CD14-positive monocyte (primary cell): ENCODE results near the gene CDH4. TPM values are rescaled to one million over a fixed set of nuclear protein-coding genes. Genes with fewer than 3 reads are reported as not detected.

Experiments used
- DNase-seq, 3 donors: peaks; one replicate each; pipeline ENCODE4 v3.0.0-alpha.2; 2011 to 2022
- H2AFZ ChIP-seq: 2 replicates; pipeline ENCODE4 v1.6.0; 2012; ENCODE audit warnings: mild to moderate bottlenecking, low read depth, low read length, inconsistent platforms; ENCODE audit not compliant: insufficient read depth, poor library complexity, severe bottlenecking
- H3K27ac ChIP-seq, 2 donors: 1 replicate in 1 of 2; 2 replicates in 1 of 2; pipeline ENCODE4 v1.5.1; 2012 to 2013; ENCODE audit warnings: low read length in 2 of 2, control low read depth in 1 of 2, inconsistent platforms in 1 of 2, low read depth in 1 of 2, mild to moderate bottlenecking in 1 of 2
- H3K27me3 ChIP-seq, 2 donors: one replicate each; pipeline versions ENCODE4 v1.6.0 to v1.6.1; 2011 to 2013; ENCODE audit warnings: low read length in 2 of 2; ENCODE audit not compliant: control insufficient read depth in 2 of 2, insufficient read depth in 2 of 2
- H3K36me3 ChIP-seq, 2 donors: replicated peaks in 1 of 2; 1 replicate in 1 of 2; 2 replicates in 1 of 2; pipeline versions ENCODE4 v1.5.1 to v1.6.1; 2012 to 2013; ENCODE audit warnings: low read length in 2 of 2, control low read depth in 1 of 2, inconsistent platforms in 1 of 2, mild to moderate bottlenecking in 1 of 2; ENCODE audit not compliant: insufficient read depth in 2 of 2, control insufficient read depth in 1 of 2
- H3K4me1 ChIP-seq, 2 donors: 1 replicate in 1 of 2; 2 replicates in 1 of 2; pipeline versions ENCODE4 v1.5.1 to v1.6.1; 2012 to 2013; ENCODE audit warnings: low read length in 2 of 2, control low read depth in 1 of 2, inconsistent platforms in 1 of 2, mild to moderate bottlenecking in 1 of 2, moderate library complexity in 1 of 2; ENCODE audit not compliant: insufficient read depth in 2 of 2, control insufficient read depth in 1 of 2
- H3K4me2 ChIP-seq: replicated peaks from 2 replicates; pipeline ENCODE3; 2012; ENCODE audit warnings: low read length, moderate library complexity, mild to moderate bottlenecking; ENCODE audit not compliant: poor library complexity, severe bottlenecking; ENCODE audit errors: extremely low read depth
- H3K4me3 ChIP-seq, 3 experiments: fragments of 200-600 bp in 1 of 3; sonication (generic) in 1 of 3; replicated peaks in 1 of 3; 1 replicate in 2 of 3; 2 replicates in 1 of 3; pipeline ENCODE4 v1.5.1; 2011 to 2013; ENCODE audit warnings: low read length in 3 of 3, mild to moderate bottlenecking in 3 of 3, control low read depth in 2 of 3, low read depth in 2 of 3, inconsistent platforms in 1 of 3, moderate library complexity in 1 of 3
- H3K79me2 ChIP-seq: 2 replicates; pipeline ENCODE4 v1.6.0; 2012; ENCODE audit warnings: mild to moderate bottlenecking, control low read depth, inconsistent platforms, low read length, moderate library complexity; ENCODE audit not compliant: insufficient read depth
- H3K9ac ChIP-seq: 2 replicates; pipeline ENCODE4 v1.6.0; 2017; ENCODE audit warnings: low read length, mild to moderate bottlenecking; ENCODE audit not compliant: insufficient read depth, poor library complexity, severe bottlenecking
- H3K9me3 ChIP-seq, 2 donors: replicated peaks in 1 of 2; 1 replicate in 1 of 2; 2 replicates in 1 of 2; pipeline versions ENCODE4 v1.5.1 to v1.6.1; 2012 to 2013; ENCODE audit warnings: low read length in 2 of 2, control low read depth in 1 of 2; ENCODE audit not compliant: control insufficient read depth in 1 of 2, insufficient read depth in 1 of 2
- H4K20me1 ChIP-seq: 2 replicates; pipeline ENCODE4 v1.6.0; 2012; ENCODE audit warnings: mild to moderate bottlenecking, low read length, control low read depth, moderate library complexity; ENCODE audit not compliant: insufficient read depth
- H3K27ac Mint-ChIP-seq, 7 donors: one replicate each; pipeline ENCODE4 v1.8.0; 2020; ENCODE audit warnings: mild to moderate bottlenecking in 7 of 7, mixed read lengths in 7 of 7, moderate library complexity in 6 of 7, inconsistent platforms in 2 of 7
- H3K27me3 Mint-ChIP-seq, 3 donors: one replicate each; pipeline ENCODE4 v1.8.0; 2021 to 2022; ENCODE audit warnings: low read depth in 3 of 3, mild to moderate bottlenecking in 3 of 3, mixed read lengths in 3 of 3, moderate library complexity in 3 of 3, inconsistent platforms in 1 of 3
- H3K36me3 Mint-ChIP-seq, 2 donors: one replicate each; pipeline ENCODE4 v1.8.0; 2020; ENCODE audit warnings: mixed read lengths in 2 of 2, inconsistent platforms in 1 of 2, mild to moderate bottlenecking in 1 of 2
- H3K4me1 Mint-ChIP-seq: one replicate; pipeline ENCODE4 v1.8.0; 2020; ENCODE audit warnings: mild to moderate bottlenecking, mixed read lengths
- H3K4me3 Mint-ChIP-seq, 2 donors: one replicate each; pipeline ENCODE4 v1.8.0; 2020; ENCODE audit warnings: mild to moderate bottlenecking in 2 of 2, mixed read lengths in 2 of 2, moderate library complexity in 1 of 2
- H3K9me3 Mint-ChIP-seq, 7 donors: one replicate each; pipeline ENCODE4 v1.8.0; 2020 to 2022; ENCODE audit warnings: mixed read lengths in 7 of 7, mild to moderate bottlenecking in 6 of 7, moderate library complexity in 6 of 7, inconsistent platforms in 2 of 7
- CTCF ChIP-seq: fragments of 200-600 bp; IDR thresholded peaks from one replicate; pipeline ENCODE4 v1.8.0; 2022; ENCODE audit warnings: antibody characterized with exemption, mild to moderate bottlenecking
- WGBS: methylation state at CpG from one replicate; pipeline ENCODE4 v1.1.5; 2013; ENCODE audit warnings: missing lambda C conversion rate; ENCODE audit not compliant: insufficient coverage; 5-methylcytosine and 5-hydroxymethylcytosine counted together
- intact Hi-C, 2 donors: fragments of 100-400 bp; cut with micrococcal nuclease; formaldehyde crosslinking; loops; one replicate each; pipeline versions ENCODE4 v1.15.0 to v1.15.1; 2023
- polyA plus RNA-seq, 3 donors: library from polyadenylated mRNA; depleted of rRNA in 1 of 3; unstranded in 2 of 3; stranded (reverse) in 1 of 3; fragments of 300-500 nt in 2 of 3; fragments of >200 nt in 1 of 3; fragmentation: Illumina TruSeq in 2 of 3; gene quantifications; 1 replicate in 2 of 3; 2 replicates in 1 of 3; pipeline ENCODE4 v1.2.3, GENCODE V29; 2012 to 2021

The CDH4 gene
- polyA plus RNA-seq, 3 donors, result not detected

- no peak overlapping the region for H2AFZ ChIP-seq
- no peak for TF ChIP-seq CTCF
- H3K9me3 Mint-ChIP-seq, result peaks cover 1 to 29% (median 15%) of the 10 kb centered on the region in 7 donors
Observed at GRCh38 chr20:61454053-61454452, 202.0 kb downstream of the CDH4 start.

GRCh38 chr20:61455508-61456215 lies 203.6 kb downstream of the CDH4 start:
- no peaks in the 10 kb centered on the region for H3K36me3 Mint-ChIP-seq
- peaks cover 2 to 34% (median 15%) of the 10 kb centered on the region in 7 donors for H3K9me3 Mint-ChIP-seq
- no peak for DNase-seq
- intact Hi-C loops, result no loop called here
- no peak overlapping the region for H3K4me3 Mint-ChIP-seq
- no peak for TF ChIP-seq CTCF
- Histone ChIP-seq H3K36me3 (no peaks in the 10 kb centered on the region), H3K4me3 (no peak overlapping the region), H3K9ac (no peak overlapping the region), H3K9me3 (peaks cover 35 to 82% of the 10 kb centered on the region in 2 donors), H4K20me1 (no peaks in the 10 kb centered on the region), H3K27ac (no peak overlapping the region), H3K4me2 (no peak overlapping the region), H3K27me3 (no peaks in the 10 kb centered on the region), H3K79me2 (no peaks in the 10 kb centered on the region), H3K4me1 (no peaks in the 10 kb centered on the region), H2AFZ (no peak overlapping the region)
- H3K27ac Mint-ChIP-seq, result no peak overlapping the region
- no peaks in the 10 kb centered on the region for H3K4me1 Mint-ChIP-seq
- H3K27me3 Mint-ChIP-seq, result peaks cover 0 to 5% (median 0%) of the 10 kb centered on the region in 3 donors
- WGBS, result 89% methylated on average over 6 of the region's 6 CpGs

More at GRCh38 chr20:61454053-61454452, 202.0 kb downstream of the CDH4 start:
- Mint-ChIP-seq H3K27ac (no peak overlapping the region), H3K4me3 (no peak overlapping the region), H3K36me3 (no peaks in the 10 kb centered on the region), H3K4me1 (no peaks in the 10 kb centered on the region), H3K27me3 (peaks cover 0 to 5% (median 0%) of the 10 kb centered on the region in 3 donors)
- no peak for DNase-seq
- no peaks in the 10 kb centered on the region for H3K79me2 ChIP-seq
- H3K27me3 ChIP-seq, result no peaks in the 10 kb centered on the region
- no peak overlapping the region for H3K4me3 ChIP-seq
- H3K27ac ChIP-seq, result no peak overlapping the region
- H3K9ac ChIP-seq, result no peak overlapping the region
- intact Hi-C loops, result no loop called here
- no peaks in the 10 kb centered on the region for H3K36me3 ChIP-seq
- no peak overlapping the region for H3K4me2 ChIP-seq
- 90% methylated on average over 8 of the region's 9 CpGs for WGBS
- no peaks in the 10 kb centered on the region for H4K20me1 ChIP-seq
- peaks cover 24 to 78% of the 10 kb centered on the region in 2 donors for H3K9me3 ChIP-seq
- H3K4me1 ChIP-seq, result no peaks in the 10 kb centered on the region
